HG03558 (cell line): ENCODE measurements around the gene AFG1L.
"Not testable (repeated sequence)": the region's sequence is repeated elsewhere in the genome, so short reads cannot be mapped to it uniquely, and the experiment has no call there.

ENCODE experiments used
- ATAC-seq: cut with Tn5 transposase; IDR thresholded peaks from one replicate; pipeline ENCODE4 v1.9.1; 2021; ENCODE audit warnings: moderate number of reproducible peaks; ENCODE audit not compliant: unreplicated experiment; ENCODE audit errors: extremely low read depth

AFG1L gene

GRCh38 chr6:108446629-108447150 is 151.8 kb downstream of the AFG1L start:
- no peak for ATAC-seq

DNA sequence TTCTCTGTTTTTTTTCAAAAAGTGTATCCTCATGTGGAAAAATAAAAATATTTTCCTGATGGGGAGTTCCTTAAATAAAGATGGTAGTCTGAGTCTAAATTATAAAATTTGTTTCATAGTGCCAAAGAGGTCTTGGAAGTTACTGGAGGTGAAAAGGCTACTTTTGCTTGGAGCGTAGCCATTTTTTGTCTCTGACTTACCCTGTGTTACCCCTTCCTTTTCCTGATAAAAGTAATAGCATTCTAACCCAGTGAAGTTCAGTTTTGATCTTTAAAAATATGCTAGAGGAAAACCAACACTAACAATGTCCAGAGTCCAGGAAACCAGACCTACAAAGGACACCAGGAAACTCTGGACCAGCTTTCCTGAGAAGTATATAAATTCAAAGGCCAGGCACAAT is 153.6 kb downstream of the AFG1L start:
- no peak for ATAC-seq

DNA sequence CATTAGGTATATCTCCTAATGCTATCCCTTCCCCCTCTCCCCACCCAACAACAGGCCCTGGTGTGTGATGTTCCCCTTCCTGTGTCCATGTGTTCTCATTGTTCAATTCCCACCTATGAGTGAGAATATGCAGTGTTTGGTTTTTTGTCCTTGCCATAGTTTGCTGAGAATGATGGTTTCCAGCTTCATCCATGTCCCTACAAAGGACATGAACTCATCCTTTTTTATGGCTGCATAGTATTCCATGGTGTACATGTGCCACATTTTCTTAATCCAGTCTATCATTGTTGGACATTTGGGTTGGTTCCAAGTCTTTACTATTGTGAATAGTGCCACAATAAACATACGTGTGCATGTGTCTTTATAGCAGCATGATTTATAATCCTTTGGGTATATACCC is 154.9 kb downstream of the AFG1L start:
- ATAC-seq: not testable (repeated sequence)

GRCh38 chr6:108451816-108452215 is 157.0 kb downstream of the AFG1L start:
- no peak for ATAC-seq

GRCh38 chr6:108452711-108453195 is 157.9 kb downstream of the AFG1L start:
- no peak for ATAC-seq

DNA sequence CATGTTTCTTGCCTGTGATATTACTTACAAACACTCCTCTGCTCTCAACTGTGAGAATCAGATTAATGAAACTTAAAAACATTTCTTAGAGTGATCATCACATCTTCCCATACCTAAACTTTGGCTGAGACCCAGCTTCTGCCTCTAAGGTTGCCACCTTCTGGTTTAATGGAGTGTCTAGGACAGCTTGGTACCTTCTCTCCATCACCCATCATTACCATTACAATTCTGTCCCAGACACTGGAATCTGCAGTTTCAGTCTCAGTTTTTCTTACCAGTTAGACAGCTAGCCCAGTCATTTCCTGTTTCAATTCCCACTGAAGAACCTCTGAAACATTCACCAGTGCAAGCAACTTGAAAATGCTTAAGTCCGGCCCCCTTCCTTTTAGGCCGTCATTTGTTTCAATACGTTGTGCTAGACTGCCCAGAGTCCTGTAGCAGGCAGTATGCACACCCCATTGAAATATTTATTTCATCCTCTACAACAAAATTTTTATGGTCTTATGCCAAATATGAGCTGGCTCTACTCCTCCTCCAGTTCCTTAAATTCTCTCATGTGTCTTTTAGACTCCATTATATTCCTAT is 158.8 kb downstream of the AFG1L start:
- no peak for ATAC-seq

- no peak for ATAC-seq
Measured at GRCh38 chr6:108454356-108454755, 159.5 kb downstream of the AFG1L start.

GRCh38 chr6:108455688-108456087 is 160.8 kb downstream of the AFG1L start:
- ATAC-seq: no peak

DNA sequence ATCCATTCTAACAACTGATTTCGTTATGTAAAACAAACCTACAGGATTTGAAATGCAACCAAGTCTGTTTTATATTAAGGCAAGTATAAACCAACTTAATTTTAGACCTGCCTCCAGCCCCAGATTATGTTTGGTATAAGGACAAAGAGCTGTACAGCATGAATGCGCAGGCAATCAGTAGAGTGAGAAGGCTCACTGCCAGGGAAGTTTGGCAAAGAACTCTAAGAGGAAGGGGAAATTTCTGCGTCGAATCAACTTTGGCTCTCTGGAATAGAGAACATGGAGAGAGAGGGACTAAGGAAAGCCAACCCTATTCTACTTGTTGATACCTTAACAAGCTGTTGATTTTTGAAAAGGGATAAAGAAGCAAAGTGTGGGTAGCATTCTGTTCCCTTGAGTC is 168.9 kb downstream of the AFG1L start:
- ATAC-seq: no peak

DNA sequence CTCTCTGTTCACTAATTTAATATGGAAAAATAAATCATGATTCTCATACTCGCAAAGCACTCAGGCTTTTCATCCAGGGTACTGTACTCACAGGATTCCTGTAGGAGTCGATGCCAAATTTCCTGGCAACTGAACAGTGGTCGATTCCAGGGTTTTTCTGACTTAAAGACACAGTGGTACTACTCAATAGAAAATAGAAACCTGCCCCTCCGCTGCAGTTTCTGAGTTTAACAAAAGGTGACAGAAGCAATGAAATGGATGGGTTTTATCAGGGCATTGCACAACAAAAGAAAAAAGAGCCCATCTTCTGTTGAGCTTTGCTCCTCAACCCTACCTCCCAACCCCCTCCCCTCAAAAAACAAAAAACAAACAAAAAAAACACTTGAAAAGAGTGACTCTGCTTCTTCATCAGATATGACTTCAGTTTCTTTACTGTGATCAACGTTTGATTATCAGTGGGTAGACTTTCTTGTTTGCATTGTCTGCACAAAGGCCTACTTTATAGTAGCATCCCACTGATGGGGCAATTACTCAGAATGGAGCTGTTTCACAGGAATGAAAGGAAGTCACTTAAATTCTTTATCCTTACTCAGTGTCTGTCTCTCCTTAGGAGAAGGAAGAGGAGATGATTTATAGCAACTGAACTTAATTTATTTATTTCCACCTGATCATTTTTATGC is 169.7 kb downstream of the AFG1L start:
- no peak for ATAC-seq

GRCh38 chr6:108465098-108465495 is 170.2 kb downstream of the AFG1L start:
- ATAC-seq: no peak

DNA sequence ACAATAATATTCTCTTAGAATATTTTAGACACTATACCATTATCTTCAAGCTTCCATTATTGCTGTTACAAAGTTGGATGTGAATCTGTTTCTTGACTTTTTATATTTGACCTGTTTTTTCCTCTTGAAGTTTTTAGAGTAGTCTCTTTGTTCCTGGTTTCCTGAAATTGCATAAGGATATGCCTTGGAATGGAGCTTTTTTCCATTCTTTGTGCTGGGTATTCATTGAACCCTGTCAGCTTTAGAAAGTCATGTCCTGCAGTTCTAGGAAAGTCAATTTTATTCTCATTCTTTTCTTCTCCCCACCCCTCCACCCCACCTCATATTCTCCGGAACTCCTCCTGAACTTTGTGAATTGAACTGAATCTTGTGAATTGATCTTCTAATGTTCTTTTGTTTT is 173.5 kb downstream of the AFG1L start:
- ATAC-seq: no peak

DNA sequence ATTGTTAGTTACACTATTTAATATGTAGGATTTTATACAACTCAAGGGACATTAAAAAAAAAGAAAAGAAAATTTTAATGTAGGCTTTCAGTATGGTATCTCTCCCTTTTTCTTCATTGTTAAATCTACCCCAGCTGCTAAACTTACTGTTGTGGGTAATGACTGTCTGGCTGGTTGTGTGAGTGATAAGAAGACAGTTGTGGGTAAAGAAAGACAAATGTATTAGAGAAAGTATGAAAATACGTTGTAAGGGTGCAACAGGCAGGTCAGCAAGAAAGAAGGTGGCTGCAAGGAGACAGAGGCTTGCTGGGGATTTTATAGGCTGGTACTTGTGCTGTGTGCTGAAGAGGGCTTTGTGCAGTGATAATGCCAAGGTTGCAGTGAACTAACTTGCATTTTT is 174.5 kb downstream of the AFG1L start:
- ATAC-seq: no peak

DNA sequence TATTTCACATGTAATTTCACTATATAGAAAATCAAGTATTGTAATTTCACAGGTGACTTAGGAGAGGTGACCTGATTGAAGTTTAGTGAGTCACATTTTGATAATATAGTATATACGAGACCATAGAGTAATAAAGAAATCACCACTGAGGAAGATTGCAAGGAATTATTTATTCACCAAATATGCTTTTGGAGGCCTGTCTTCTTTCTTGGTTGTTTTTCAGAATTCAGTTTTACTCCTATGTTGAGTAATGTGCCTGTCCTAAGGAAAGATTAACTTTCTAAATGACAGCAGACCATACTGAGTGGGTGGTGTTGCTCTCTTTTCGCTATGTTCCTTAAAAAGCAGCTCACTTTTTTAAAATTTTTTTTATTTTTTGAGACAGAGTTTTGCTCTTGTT is 178.3 kb downstream of the AFG1L start:
- ATAC-seq: no peak

GRCh38 chr6:108476376-108476775 is 181.5 kb downstream of the AFG1L start:
- no peak for ATAC-seq

DNA sequence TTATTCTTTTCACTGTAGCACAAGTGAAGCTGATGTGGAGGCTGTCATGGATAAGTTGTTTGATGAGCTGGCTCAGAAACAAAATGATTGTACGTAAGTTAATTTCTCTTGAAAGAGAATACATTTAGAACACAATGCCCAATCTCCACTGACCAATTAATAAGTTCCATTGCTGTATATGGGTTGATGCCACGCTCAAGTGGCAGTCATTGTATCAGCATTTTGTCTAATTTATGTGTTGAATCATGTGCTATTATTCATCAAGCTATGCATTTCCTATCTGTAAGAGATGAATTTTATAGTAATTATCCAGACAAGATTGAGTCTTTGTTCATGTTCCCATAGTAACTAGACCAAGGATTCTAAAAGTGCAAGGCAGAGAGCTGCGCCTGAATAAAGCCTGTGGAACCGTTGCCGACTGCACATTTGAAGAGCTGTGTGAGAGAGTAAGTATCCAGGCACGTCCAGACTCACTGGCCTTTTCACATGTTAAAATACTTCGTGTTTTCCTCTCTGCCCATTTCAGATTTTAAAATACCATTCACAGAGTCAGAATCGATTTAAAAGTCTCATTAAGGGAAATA is 182.1 kb downstream of the AFG1L start:
- no peak for ATAC-seq

DNA sequence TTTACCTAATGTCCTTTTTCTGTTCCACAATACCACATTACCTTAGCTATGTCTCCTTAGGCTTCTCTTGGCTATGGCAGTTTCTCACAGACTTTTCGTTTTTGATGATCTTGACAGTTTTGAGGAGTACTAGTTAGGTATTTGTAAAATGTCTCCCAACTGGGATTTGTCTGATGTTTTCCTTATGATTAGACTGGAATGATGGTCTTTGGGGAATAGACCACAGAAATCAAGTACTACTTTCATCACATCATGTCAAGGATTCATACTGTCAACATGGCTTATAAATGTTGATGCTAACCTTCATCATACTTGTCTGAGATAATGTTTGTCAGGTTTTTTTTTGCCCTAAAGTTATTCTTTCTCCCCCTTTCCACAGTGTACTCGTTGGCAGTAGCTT is 187.7 kb downstream of the AFG1L start:
- no peak for ATAC-seq

DNA sequence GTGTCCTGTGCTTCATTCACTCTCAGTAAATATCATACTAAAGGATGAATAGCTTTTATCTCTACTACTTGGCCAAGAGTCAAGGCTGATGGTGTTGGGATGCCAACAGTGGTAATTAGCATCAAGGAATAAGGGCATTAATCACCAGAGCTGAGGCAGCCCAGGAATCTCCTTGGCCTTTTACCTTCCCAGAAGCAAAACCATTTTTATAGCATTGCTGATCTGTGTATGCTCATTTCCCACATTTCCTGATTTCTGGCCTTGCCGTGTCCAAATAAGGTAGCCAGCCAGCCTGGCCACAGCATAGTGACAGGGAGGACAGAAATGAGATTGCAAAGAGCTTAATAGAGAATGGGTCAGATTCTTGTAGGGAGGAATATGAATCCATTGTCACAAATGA is 189.2 kb downstream of the AFG1L start:
- ATAC-seq: no peak

DNA sequence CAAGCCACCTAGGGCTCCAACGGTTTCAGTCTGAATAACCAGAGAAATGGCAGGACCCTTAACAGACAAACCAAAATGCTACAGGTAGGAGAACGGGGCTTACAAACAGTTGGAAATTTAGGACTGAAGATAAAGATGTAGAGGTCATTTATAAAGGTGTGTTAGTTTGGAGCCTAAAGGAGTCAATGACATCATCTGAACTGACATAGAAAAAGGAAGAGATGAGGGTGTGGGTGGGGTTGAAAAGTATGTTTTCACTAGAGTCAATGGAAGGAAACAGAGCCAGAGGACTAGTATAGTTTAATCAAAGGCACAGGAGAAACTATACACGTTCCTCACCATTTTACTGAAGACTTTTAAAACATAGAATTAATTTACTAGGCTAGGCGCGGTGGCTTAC is 194.8 kb downstream of the AFG1L start:
- no peak for ATAC-seq

GRCh38 chr6:108492131-108492766 is 197.4 kb downstream of the AFG1L start:
- ATAC-seq: no peak

DNA sequence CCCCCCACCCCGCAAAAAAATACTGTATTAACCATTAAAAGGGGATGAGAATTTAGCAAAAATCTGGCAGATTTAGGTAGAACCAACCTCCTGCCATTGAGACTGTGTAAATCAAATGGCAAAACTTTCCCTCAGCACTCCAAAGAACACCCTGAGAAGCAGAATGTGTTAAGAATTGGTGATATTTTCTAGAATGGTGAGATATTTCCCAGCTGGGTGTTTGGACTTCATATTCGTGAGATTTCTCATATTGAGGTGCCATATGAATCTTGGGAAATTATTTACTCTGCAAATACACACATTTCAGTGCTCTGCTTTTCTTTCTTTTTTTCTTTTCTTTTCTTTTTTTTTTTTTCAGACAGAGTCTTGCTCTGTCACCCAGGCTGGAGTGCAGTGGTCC is 199.6 kb downstream of the AFG1L start:
- ATAC-seq: no peak
